Tibial nerve (tissue), 4 donors: ENCODE results near the gene SH2D1A. TPM values are rescaled to one million over a fixed set of nuclear protein-coding genes. Genes with fewer than 3 reads are reported as not detected.

Experiments
- DNase-seq, 2 donors: peaks; one replicate each; pipeline ENCODE4 v3.0.0-alpha.2; 2019; ENCODE audit warnings: low spot score in 2 of 2
- H3K27ac ChIP-seq, 4 donors: fragments of 200-600 bp; sonication (generic) in 3 of 4; one replicate each; pipeline ENCODE4 v1.5.1; 2017 to 2019; ENCODE audit warnings: mild to moderate bottlenecking in 1 of 4
- H3K27me3 ChIP-seq, 2 donors: fragments of 200-600 bp; sonication (generic) in 1 of 2; one replicate each; pipeline versions ENCODE4 v1.5.1 to v1.6.0; 2017 to 2019
- H3K36me3 ChIP-seq, 3 donors: fragments of 200-600 bp; sonication (generic); one replicate each; pipeline ENCODE4 v1.5.1; 2018 to 2019
- H3K4me1 ChIP-seq, 4 donors: fragments of 200-600 bp; sonication (generic) in 3 of 4; one replicate each; pipeline ENCODE4 v1.5.1; 2017 to 2019
- H3K4me3 ChIP-seq, 4 donors: fragments of 200-600 bp; sonication (generic) in 3 of 4; one replicate each; pipeline ENCODE4 v1.5.1; 2017 to 2019; ENCODE audit warnings: mild to moderate bottlenecking in 1 of 4, moderate library complexity in 1 of 4
- H3K9me3 ChIP-seq, 4 donors: fragments of 200-600 bp; sonication (generic) in 3 of 4; one replicate each; pipeline ENCODE4 v1.5.1; 2017 to 2019
- EP300 ChIP-seq, 2 donors: sonication (generic); formaldehyde crosslinking; IDR thresholded peaks; one replicate each; pipeline ENCODE4 v1.6.1; 2017; ENCODE audit warnings: antibody characterized with exemption in 2 of 2, mild to moderate bottlenecking in 1 of 2
- POLR2A ChIP-seq, 2 donors: fragments of 450-650 bp; IDR thresholded peaks; one replicate each; pipeline ENCODE4 v1.6.1; 2017; ENCODE audit warnings: antibody characterized with exemption in 2 of 2, mild to moderate bottlenecking in 2 of 2, moderate library complexity in 2 of 2
- WGBS, 2 donors: methylation state at CpG; one replicate each; pipeline ENCODE4 v1.1.5; 2018; 5-methylcytosine and 5-hydroxymethylcytosine counted together
- total RNA-seq, 4 donors: library from RNA; depleted of rRNA; stranded (reverse); fragments of >200 nt; gene quantifications; one replicate each; pipeline ENCODE4 v1.1.0, GENCODE V29; 2016
- TF ChIP-seq, protein P1 (sequence below), 5 experiments: fragments of 200-600 bp in 3 of 5; fragments of 450-650 bp in 2 of 5; sonication (generic) in 3 of 5; IDR thresholded peaks; one replicate each; pipeline ENCODE4 v1.5.1; 2016 to 2019; ENCODE audit warnings: antibody characterized with exemption in 5 of 5, mild to moderate bottlenecking in 3 of 5, moderate library complexity in 2 of 5

Gene SH2D1A
- total RNA-seq, 4 donors from 2014 or later, result 0.60 to 4.2 TPM; not detected in 2

DNA sequence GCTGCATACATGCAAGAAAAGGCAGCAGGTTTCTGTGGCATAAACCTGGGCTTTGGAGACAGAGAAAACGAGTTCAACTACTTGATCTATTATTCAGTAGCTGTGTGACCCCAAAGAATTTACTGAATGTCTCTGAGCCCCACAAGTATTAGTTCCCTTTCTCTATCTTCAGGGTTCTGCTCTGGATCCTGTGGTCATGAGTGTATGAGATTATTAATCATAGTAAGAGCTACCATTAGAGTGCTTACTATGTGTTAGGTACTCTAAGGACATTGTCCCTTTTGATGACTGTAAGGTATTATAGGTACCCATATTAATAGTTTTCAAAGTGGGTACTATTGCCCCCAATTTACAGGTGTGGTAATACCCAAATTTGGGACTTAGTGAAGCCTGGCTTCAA is 8.4 kb upstream of the SH2D1A start:
- WGBS, 2 donors, result 21 to 53% methylated on average over 1 of the region's 1 CpG
- TF ChIP-seq, protein P1, sequence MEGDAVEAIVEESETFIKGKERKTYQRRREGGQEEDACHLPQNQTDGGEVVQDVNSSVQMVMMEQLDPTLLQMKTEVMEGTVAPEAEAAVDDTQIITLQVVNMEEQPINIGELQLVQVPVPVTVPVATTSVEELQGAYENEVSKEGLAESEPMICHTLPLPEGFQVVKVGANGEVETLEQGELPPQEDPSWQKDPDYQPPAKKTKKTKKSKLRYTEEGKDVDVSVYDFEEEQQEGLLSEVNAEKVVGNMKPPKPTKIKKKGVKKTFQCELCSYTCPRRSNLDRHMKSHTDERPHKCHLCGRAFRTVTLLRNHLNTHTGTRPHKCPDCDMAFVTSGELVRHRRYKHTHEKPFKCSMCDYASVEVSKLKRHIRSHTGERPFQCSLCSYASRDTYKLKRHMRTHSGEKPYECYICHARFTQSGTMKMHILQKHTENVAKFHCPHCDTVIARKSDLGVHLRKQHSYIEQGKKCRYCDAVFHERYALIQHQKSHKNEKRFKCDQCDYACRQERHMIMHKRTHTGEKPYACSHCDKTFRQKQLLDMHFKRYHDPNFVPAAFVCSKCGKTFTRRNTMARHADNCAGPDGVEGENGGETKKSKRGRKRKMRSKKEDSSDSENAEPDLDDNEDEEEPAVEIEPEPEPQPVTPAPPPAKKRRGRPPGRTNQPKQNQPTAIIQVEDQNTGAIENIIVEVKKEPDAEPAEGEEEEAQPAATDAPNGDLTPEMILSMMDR (IDR thresholded peaks at IDR 0.05), result no peak
- no peak for TF ChIP-seq EP300 (IDR thresholded peaks at IDR 0.05)
- no peak for TF ChIP-seq POLR2A (IDR thresholded peaks at IDR 0.05)
- H3K36me3 ChIP-seq, result no peaks in the 10 kb centered on the region
- no peaks in the 10 kb centered on the region for H3K27me3 ChIP-seq
- H3K4me1 ChIP-seq, result no peaks in the 10 kb centered on the region
- H3K4me3 ChIP-seq, result no peak overlapping the region
- no peak for DNase-seq
- no peak overlapping the region for H3K27ac ChIP-seq
- no peaks in the 10 kb centered on the region for H3K9me3 ChIP-seq

DNA sequence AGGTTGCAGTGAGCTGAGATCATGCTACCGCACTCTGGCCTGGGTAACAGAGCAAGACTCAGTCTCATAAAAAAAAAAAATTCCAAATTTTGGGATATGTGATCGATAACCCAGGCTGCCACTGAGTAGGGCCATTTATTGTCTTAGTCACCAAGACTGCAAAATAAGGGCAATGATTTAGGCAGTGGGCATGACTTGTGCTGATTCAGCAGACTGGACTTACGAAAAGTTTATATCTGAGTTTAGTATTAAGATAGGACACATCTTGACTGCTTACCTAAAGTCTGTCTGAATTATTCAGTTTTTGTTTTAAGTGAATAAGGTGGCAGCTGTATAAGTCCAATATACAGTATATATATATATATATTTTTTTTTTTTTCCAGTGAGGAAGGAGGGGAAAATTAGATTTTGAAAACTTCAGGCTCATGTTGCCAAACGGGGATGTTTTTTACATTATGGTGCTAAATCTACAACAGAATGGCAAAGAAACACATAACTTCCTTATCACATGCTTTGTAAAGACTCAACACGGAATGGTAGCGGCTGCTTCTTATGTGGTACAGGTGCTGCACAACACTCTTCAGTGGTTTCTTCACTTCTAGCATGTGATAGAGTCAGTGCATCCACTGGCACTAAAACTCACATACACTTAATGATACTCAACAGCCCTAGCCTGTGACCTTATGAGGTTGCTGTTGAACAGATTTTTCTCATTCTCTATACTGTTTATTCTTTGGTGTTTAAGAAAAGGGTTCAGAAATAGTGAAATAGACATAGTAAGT is 7.4 kb upstream of the SH2D1A start:
- 79 to 97% methylated on average over 6 of the region's 6 CpGs for WGBS, 2 donors
- TF ChIP-seq POLR2A (IDR thresholded peaks at IDR 0.05) (no peak), EP300 (IDR thresholded peaks at IDR 0.05) (no peak)
- TF ChIP-seq, protein P1 (IDR thresholded peaks at IDR 0.05), result no peak
- H3K27ac ChIP-seq, result no peak overlapping the region
- no peak for DNase-seq
- no peaks in the 10 kb centered on the region for H3K27me3 ChIP-seq
- no peaks in the 10 kb centered on the region for H3K36me3 ChIP-seq
- H3K4me3 ChIP-seq, result no peak overlapping the region
- H3K9me3 ChIP-seq, result no peaks in the 10 kb centered on the region
- H3K4me1 ChIP-seq, result no peaks in the 10 kb centered on the region

DNA sequence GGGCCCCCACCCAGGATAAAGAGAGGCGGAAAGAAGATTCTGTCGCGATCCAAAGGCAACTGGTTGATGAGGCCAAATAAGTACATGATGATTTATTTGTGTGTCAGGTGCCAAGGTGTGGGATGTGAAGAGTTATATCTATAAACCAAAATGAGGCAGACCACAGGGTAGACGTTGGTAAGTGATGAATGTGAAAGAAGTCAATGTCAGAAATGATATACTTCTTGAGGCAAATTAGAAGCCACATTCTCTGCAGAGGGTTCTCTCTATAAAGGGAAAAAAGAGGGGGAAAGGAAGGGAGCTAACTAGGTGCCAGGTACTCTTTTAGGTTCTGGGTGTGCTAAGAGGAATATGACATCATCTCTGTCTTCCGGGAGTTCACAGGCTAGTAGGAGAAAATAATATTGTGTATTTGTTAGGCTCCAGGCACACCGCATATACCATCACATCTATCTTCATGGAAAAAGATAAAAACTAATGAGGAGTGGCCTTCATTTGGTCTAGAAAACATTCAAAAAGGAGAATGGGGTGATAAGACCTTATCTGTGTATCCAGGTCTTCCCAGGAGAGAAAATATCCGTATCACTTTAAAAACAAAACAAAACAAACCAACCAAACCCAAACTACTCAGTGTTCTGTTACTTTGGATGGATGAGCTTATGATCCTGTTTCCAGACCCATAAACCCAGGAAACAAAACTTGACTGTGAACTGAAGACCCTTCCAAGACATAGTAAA is 4.8 kb upstream of the SH2D1A start:
- H3K4me3 ChIP-seq, result no peak overlapping the region
- no peak overlapping the region for H3K27ac ChIP-seq
- WGBS, 2 donors, result 59 to 64% methylated on average over 7 of the region's 7 CpGs
- no peaks in the 10 kb centered on the region for H3K4me1 ChIP-seq
- no peaks in the 10 kb centered on the region for H3K36me3 ChIP-seq
- no peak for TF ChIP-seq EP300 (IDR thresholded peaks at IDR 0.05)
- TF ChIP-seq POLR2A (IDR thresholded peaks at IDR 0.05), result no peak
- TF ChIP-seq, protein P1 (IDR thresholded peaks at IDR 0.05), result no peak
- no peaks in the 10 kb centered on the region for H3K27me3 ChIP-seq
- H3K9me3 ChIP-seq, result no peaks in the 10 kb centered on the region
- no peak for DNase-seq

DNA sequence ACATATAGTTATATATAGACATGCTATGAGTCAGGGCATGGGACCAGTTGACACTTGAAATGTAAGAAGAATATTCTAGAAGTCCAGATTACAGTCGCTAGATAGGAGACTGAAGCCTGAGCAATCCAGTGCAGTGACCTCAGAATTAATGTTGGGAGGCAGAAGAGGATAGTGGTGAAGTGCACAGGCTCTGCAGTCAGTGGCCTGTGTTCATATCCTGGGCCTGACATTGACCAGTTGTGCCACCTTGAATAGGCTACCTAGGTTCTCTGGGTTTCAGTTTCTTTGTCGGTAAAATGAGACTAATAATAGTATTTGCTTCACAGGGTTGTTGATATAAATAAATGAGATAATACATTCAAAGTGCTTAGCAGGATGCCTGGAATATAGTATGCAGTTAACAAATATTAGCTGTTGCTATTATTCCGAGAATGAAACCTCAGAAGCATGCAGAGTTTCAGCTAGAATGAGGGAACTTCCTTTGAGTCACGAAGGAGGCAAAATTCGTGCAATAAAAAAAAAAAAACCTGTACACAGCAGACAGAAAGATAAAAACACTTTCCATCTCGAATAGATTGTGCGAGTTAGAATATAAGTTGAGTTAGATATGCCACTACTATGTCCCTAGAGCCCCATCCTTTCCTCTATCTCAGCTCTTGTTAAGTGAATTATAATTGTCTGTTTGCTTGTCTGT is 4.0 kb upstream of the SH2D1A start:
- no peak for DNase-seq
- Histone ChIP-seq H3K27ac (no peak overlapping the region), H3K36me3 (no peaks in the 10 kb centered on the region), H3K4me3 (no peak overlapping the region), H3K9me3 (no peaks in the 10 kb centered on the region), H3K4me1 (no peaks in the 10 kb centered on the region), H3K27me3 (no peaks in the 10 kb centered on the region)
- TF ChIP-seq EP300 (IDR thresholded peaks at IDR 0.05) (no peak), POLR2A (IDR thresholded peaks at IDR 0.05) (no peak)
- TF ChIP-seq, protein P1 (IDR thresholded peaks at IDR 0.05), result no peak
- 61 to 87% methylated on average over 7 of the region's 7 CpGs for WGBS, 2 donors

DNA sequence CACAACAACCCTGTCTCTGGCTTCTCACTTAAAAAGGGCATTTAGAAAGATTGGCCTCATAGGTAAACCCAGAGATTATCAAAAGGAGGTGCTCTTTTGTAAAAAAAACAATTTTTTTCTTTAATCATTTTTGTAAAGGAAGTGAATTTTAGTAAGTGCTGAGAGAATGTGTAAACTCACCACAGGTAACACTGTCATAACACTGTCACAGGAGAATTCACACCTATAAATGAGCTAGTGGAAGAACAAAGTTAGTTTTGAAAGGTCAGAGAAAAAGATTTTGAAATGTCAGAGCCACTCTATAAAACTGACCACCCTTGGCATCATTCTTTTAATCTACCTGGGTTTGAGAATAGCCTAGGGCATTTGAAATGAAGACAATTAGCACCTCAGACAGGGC is 3.3 kb upstream of the SH2D1A start:
- H3K27ac ChIP-seq, result no peak overlapping the region

More for the DNA sequence above, 3.3 kb upstream of the SH2D1A start:
- Histone ChIP-seq H3K9me3 (no peaks in the 10 kb centered on the region), H3K36me3 (no peaks in the 10 kb centered on the region), H3K4me1 (no peaks in the 10 kb centered on the region), H3K4me3 (no peak overlapping the region), H3K27me3 (no peaks in the 10 kb centered on the region)
- DNase-seq, result no peak
- TF ChIP-seq POLR2A (IDR thresholded peaks at IDR 0.05), result no peak
- TF ChIP-seq EP300 (IDR thresholded peaks at IDR 0.05), result no peak
- TF ChIP-seq, protein P1 (IDR thresholded peaks at IDR 0.05), result no peak
